ENCODE data around the gene ACOT8. TPM values are rescaled to one million over a fixed set of nuclear protein-coding genes. Genes with fewer than 3 reads are reported as not detected.

The ACOT8 gene
- total and polyA plus RNA-seq, 12 donors: 21.3 to 46.6 (median 28.1) TPM

DNA sequence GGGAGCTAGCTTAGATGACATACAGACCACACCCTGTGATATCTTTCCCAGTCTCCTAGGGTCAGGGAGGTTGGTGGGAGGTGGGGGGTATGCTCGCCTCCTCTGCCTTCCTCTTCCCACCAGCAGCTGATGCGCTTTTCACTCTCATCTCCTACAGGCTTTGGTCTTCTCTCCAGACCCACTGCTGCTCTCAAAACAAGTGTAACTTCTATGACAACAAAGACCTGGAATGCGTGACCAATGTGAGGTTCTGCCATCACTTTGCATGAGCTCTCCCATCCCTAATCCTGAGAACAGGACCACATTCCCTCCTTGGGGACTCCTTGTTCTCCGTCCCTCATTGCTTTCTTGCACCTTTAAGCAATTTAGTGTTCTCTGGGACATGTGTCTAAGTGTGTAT lies 36.6 kb upstream of the ACOT8 start:
- DNase-seq (no peak), ATAC-seq (no peak)
- Histone ChIP-seq H3K9me3 (no peaks in the 10 kb centered on the region), H3K4me1 (peaks cover 10 to 45% (median 27%) of the 10 kb centered on the region in 9 donors), H3K36me3 (peaks cover 0 to 67% (median 55%) of the 10 kb centered on the region in 9 donors), H3K4me3 (no peak overlapping the region), H3K27me3 (no peaks in the 10 kb centered on the region), H3K27ac (no peak overlapping the region)
- 94 to 96% methylated on average over 4 of the region's 4 CpGs for WGBS, 2 donors
- TF ChIP-seq, protein P1, sequence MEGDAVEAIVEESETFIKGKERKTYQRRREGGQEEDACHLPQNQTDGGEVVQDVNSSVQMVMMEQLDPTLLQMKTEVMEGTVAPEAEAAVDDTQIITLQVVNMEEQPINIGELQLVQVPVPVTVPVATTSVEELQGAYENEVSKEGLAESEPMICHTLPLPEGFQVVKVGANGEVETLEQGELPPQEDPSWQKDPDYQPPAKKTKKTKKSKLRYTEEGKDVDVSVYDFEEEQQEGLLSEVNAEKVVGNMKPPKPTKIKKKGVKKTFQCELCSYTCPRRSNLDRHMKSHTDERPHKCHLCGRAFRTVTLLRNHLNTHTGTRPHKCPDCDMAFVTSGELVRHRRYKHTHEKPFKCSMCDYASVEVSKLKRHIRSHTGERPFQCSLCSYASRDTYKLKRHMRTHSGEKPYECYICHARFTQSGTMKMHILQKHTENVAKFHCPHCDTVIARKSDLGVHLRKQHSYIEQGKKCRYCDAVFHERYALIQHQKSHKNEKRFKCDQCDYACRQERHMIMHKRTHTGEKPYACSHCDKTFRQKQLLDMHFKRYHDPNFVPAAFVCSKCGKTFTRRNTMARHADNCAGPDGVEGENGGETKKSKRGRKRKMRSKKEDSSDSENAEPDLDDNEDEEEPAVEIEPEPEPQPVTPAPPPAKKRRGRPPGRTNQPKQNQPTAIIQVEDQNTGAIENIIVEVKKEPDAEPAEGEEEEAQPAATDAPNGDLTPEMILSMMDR (IDR thresholded peaks at IDR 0.05): no peak
- intact Hi-C loops (cut with DNase I): loop anchor here in 2 of 10 donors (2.0 to 10.0 kb wide), 3 partner anchors 39 to 73 kb away; no protein-coding TSS in a partner anchor

DNA sequence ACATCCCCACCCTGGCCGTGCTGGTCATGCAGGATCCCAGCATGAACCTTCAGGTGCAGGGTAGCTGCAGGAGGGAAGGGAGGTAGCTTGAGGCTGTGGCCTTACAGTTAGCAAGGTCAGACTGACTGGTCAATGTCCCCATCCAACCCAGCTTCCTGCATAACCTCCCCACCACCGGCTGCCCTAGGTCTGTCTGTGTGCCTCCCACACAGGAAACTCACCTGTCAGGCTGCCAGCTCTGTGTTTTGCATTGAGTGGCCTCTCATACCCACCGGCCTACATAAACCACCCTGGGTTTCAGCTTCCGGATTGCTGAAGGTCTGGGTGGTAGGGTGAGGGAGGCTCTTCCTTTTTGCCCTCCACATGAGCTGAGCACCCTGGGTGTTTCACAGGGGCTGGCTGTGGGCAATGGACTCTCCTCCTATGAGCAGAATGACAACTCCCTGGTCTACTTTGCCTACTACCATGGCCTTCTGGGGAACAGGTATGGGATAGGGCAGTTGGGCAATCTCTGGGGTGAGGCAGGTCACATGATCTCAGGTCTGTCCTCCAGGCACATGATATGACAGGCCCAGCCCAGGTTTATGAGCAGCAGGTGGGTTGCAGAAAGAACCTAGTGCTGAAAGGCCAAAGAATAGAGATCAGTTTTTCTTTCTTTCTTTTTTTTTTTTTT lies 35.8 kb upstream of the ACOT8 start:
- H3K4me3 ChIP-seq: peak overlapping the region in 1 of 10 donors; percentile 81
- no peak for DNase-seq
- H3K4me1 ChIP-seq: peaks cover 10 to 47% (median 30%) of the 10 kb centered on the region in 9 donors
- no peak for ATAC-seq
- H3K27ac ChIP-seq: peak overlapping the region in 1 of 10 donors; percentile 91
- TF ChIP-seq, protein P1 (IDR thresholded peaks at IDR 0.05): no peak
- no peaks in the 10 kb centered on the region for H3K27me3 ChIP-seq
- no peaks in the 10 kb centered on the region for H3K9me3 ChIP-seq
- intact Hi-C loops (cut with DNase I): loop anchor here in 2 of 10 donors (2.0 to 10.0 kb wide), 3 partner anchors 40 to 74 kb away; no protein-coding TSS in a partner anchor
- peaks cover 0 to 67% (median 47%) of the 10 kb centered on the region in 9 donors for H3K36me3 ChIP-seq
- 50 to 74% methylated on average over 4 of the region's 4 CpGs for WGBS, 2 donors

DNA sequence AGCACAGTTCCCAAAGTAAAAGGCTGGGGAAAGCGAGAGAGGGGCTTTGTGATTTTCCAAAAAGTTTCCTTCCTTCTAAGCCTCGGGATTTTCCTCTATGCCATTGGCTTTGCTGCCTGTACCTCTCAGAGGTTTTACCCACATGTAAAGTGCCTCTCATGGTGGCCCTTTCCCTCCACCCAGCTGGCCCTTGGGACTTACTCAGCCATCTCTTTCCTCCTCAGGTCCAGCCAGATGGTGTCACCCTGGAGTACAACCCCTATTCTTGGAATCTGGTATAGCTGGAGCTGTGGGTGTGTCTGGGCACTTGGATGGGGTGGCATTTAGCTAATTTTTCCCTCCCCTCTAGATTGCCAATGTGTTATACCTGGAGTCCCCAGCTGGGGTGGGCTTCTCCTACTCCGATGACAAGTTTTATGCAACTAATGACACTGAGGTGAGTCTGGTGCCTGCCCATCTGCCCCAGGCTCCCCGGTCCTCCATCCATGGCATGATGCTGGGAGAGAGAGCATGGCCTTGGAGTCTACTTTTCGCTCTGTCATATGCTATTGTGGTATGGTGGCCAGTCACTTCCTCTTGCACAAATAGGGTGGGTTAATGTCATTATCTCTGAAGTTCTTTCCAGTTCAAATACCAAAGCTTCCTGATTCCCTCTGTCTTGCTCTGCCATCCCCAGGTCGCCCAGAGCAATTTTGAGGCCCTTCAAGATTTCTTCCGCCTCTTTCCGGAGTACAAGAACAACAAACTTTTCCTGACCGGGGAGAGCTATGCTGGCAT lies 35.0 kb upstream of the ACOT8 start:
- H3K36me3 ChIP-seq: peaks cover 0 to 67% (median 41%) of the 10 kb centered on the region in 9 donors
- ATAC-seq (no peak), DNase-seq (no peak)
- H3K27me3 ChIP-seq: no peaks in the 10 kb centered on the region
- 82% methylated on average over 9 of the region's 9 CpGs for WGBS, 2 donors
- H3K4me3 ChIP-seq: peak overlapping the region in 9 of 10 donors; percentile 69 to 88 (median 76)
- intact Hi-C loops (cut with DNase I): loop anchor here in 2 of 10 donors (2.0 to 10.0 kb wide), 3 partner anchors 41 to 75 kb away; no protein-coding TSS in a partner anchor
- H3K4me1 ChIP-seq: peaks cover 10 to 47% (median 30%) of the 10 kb centered on the region in 9 donors
- peak overlapping the region in 8 of 10 donors; percentile 82 to 97 (median 92) for H3K27ac ChIP-seq
- TF ChIP-seq, protein P1 (IDR thresholded peaks at IDR 0.05): peak in 2 of 9 donors; percentile 7 to 18
- no peaks in the 10 kb centered on the region for H3K9me3 ChIP-seq

Data from heart right ventricle (tissue), 16 donors.